CD4-positive, alpha-beta T cell treated with Interleukin-2 at 100 ng/mL for 4 hours (primary cell): ENCODE results near the gene TMTC4.
"Not testable (repeated sequence)": the region's sequence is repeated elsewhere in the genome, so short reads cannot be mapped to it uniquely, and the experiment has no call there.

ENCODE experiments used
- DNase-seq: peaks from one replicate; pipeline ENCODE4 v3.0.0-alpha.2; 2020; ENCODE audit warnings: low spot score

TMTC4 gene

GRCh38 chr13:100584896-100585295, 89.7 kb downstream of the TMTC4 start:
- peak; percentile 23 for DNase-seq

- no peak for DNase-seq
These were observed 93.1 kb downstream of the TMTC4 start for GRCh38 chr13:100581504-100581903.

GRCh38 chr13:100581030-100581429, 93.6 kb downstream of the TMTC4 start:
- DNase-seq, result no peak

- no peak for DNase-seq
These were observed 94.5 kb downstream of the TMTC4 start for GRCh38 chr13:100580045-100580444.

GRCh38 chr13:100577239-100577638, 97.4 kb downstream of the TMTC4 start:
- not testable (repeated sequence) for DNase-seq

GRCh38 chr13:100573121-100573520, 101.5 kb downstream of the TMTC4 start:
- peak; percentile 80 for DNase-seq

GRCh38 chr13:100566543-100566942, 108.1 kb downstream of the TMTC4 start:
- no peak for DNase-seq

GRCh38 chr13:100565286-100565685, 109.3 kb downstream of the TMTC4 start:
- DNase-seq, result no peak

GRCh38 chr13:100564444-100565223, 110.0 kb downstream of the TMTC4 start:
- DNase-seq, result no peak

- no peak for DNase-seq
These were observed 110.8 kb downstream of the TMTC4 start for GRCh38 chr13:100563779-100564178.

- no peak for DNase-seq
These were observed 112.9 kb downstream of the TMTC4 start for GRCh38 chr13:100561599-100562204.

GRCh38 chr13:100561158-100561499, 113.5 kb downstream of the TMTC4 start:
- DNase-seq, result no peak

- DNase-seq, result no peak
These were observed 114.0 kb downstream of the TMTC4 start for GRCh38 chr13:100560498-100561157.

GRCh38 chr13:100559886-100560285, 114.7 kb downstream of the TMTC4 start:
- no peak for DNase-seq
